Gastrocnemius medialis (tissue), 4 donors: ENCODE results near the gene F2RL2. TPM values are rescaled to one million over a fixed set of nuclear protein-coding genes. Genes with fewer than 3 reads are reported as not detected.

Experiments used
- ATAC-seq, 2 donors: fragments of 150-250 bp; one replicate each; pipeline ENCODE4 v1.9.1; 2016
- DNase-seq, 2 donors: peaks; one replicate each; pipeline ENCODE4 v3.0.0-alpha.2; 2019
- H3K27ac ChIP-seq, 4 donors: fragments of 200-600 bp; sonication (generic); 1 replicate in 1 of 4; 2 replicates in 3 of 4; pipeline ENCODE4 v1.5.1; 2016 to 2018; ENCODE audit warnings: mild to moderate bottlenecking in 2 of 4, moderate library complexity in 1 of 4
- H3K27me3 ChIP-seq, 3 donors: fragments of 200-600 bp; sonication (generic) in 2 of 3; 1 replicate in 1 of 3; 2 replicates in 2 of 3; pipeline versions ENCODE4 v1.5.1 to v1.6.0; 2016 to 2019; ENCODE audit warnings: mild to moderate bottlenecking in 1 of 3, moderate library complexity in 1 of 3
- H3K36me3 ChIP-seq, 2 donors: fragments of 200-600 bp; sonication (generic) in 1 of 2; one replicate each; pipeline ENCODE4 v1.5.1; 2017 to 2018
- H3K4me1 ChIP-seq, 2 donors: fragments of 200-600 bp; sonication (generic) in 1 of 2; one replicate each; pipeline ENCODE4 v1.5.1; 2016 to 2017; ENCODE audit warnings: mild to moderate bottlenecking in 2 of 2
- H3K4me3 ChIP-seq, 4 donors: fragments of 200-600 bp; sonication (generic) in 3 of 4; 1 replicate in 1 of 4; 2 replicates in 3 of 4; pipeline ENCODE4 v1.5.1; 2016 to 2019; ENCODE audit warnings: mild to moderate bottlenecking in 2 of 4
- H3K9me3 ChIP-seq, 3 donors: fragments of 200-600 bp; sonication (generic) in 2 of 3; 1 replicate in 1 of 3; 2 replicates in 2 of 3; pipeline ENCODE4 v1.5.1; 2016 to 2019
- POLR2A ChIP-seq, 2 donors: fragments of 450-650 bp; IDR thresholded peaks; one replicate each; pipeline ENCODE4 v1.6.1; 2017; ENCODE audit warnings: antibody characterized with exemption in 2 of 2, mild to moderate bottlenecking in 2 of 2, moderate library complexity in 2 of 2
- in situ Hi-C, 4 donors: fragments of 200-750 bp; cut with MboI; loops; one replicate each; pipeline versions ENCODE4 v1.15.0 to v1.8.0; 2017; ENCODE audit warnings: low sequenced_read_pairs in 4 of 4
- intact Hi-C: fragments of 100-400 bp; cut with DNase I; formaldehyde crosslinking; loops from one replicate; pipeline ENCODE4 v1.15.1; 2023; ENCODE audit warnings: low total_unique reads
- total RNA-seq, 4 donors: library from RNA; depleted of rRNA; stranded (reverse); fragments of >200 nt; gene quantifications; one replicate each; pipeline versions ENCODE4 v1.1.0 to v1.2.3, GENCODE V29; 2016
- TF ChIP-seq, protein P1 (sequence below), 5 experiments: fragments of 450-650 bp in 3 of 5; fragments of 200-600 bp in 2 of 5; sonication (generic) in 2 of 5; IDR thresholded peaks in 4 of 5; conservative IDR thresholded peaks in 1 of 5; 1 replicate in 4 of 5; 2 replicates in 1 of 5; pipeline ENCODE4 v1.5.1; 2016 to 2019; ENCODE audit warnings: antibody characterized with exemption in 5 of 5, mild to moderate bottlenecking in 3 of 5, moderate library complexity in 3 of 5

F2RL2 gene
- total RNA-seq, 4 donors from 2014 or later, result not detected

DNA sequence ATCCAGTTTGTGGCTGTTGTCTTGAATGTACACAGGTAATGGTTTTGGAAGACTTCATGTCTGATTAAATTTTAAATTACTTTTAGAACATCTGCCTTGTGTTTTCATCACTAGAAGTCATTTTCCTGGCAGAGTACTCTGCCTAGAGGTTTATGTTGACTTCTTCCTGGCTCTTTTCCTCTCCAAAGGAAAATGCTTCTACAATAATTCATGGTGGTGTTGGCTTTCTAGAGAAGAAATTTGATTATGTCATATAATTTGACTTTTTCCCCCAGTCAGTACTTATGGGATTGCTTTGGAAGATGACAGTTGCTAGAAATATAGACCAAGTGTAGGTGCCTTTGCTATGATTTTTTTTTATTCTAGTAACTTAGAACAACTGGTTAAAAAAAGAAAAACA is 46.8 kb downstream of the F2RL2 start:
- in situ Hi-C loops (no loop called here), intact Hi-C loops (no loop called here)
- H3K27me3 ChIP-seq, result no peaks in the 10 kb centered on the region
- H3K4me3 ChIP-seq, result no peak overlapping the region
- H3K36me3 ChIP-seq, result no peaks in the 10 kb centered on the region
- DNase-seq, result no peak
- TF ChIP-seq, protein P1, sequence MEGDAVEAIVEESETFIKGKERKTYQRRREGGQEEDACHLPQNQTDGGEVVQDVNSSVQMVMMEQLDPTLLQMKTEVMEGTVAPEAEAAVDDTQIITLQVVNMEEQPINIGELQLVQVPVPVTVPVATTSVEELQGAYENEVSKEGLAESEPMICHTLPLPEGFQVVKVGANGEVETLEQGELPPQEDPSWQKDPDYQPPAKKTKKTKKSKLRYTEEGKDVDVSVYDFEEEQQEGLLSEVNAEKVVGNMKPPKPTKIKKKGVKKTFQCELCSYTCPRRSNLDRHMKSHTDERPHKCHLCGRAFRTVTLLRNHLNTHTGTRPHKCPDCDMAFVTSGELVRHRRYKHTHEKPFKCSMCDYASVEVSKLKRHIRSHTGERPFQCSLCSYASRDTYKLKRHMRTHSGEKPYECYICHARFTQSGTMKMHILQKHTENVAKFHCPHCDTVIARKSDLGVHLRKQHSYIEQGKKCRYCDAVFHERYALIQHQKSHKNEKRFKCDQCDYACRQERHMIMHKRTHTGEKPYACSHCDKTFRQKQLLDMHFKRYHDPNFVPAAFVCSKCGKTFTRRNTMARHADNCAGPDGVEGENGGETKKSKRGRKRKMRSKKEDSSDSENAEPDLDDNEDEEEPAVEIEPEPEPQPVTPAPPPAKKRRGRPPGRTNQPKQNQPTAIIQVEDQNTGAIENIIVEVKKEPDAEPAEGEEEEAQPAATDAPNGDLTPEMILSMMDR (IDR thresholded peaks at IDR 0.05 in 4 of 5, conservative IDR thresholded peaks at IDR 0.05 in 1 of 5), result no peak
- TF ChIP-seq POLR2A (IDR thresholded peaks at IDR 0.05), result no peak
- no peak overlapping the region for H3K27ac ChIP-seq
- no peaks in the 10 kb centered on the region for H3K4me1 ChIP-seq
- H3K9me3 ChIP-seq, result no peaks in the 10 kb centered on the region
- no peak for ATAC-seq

DNA sequence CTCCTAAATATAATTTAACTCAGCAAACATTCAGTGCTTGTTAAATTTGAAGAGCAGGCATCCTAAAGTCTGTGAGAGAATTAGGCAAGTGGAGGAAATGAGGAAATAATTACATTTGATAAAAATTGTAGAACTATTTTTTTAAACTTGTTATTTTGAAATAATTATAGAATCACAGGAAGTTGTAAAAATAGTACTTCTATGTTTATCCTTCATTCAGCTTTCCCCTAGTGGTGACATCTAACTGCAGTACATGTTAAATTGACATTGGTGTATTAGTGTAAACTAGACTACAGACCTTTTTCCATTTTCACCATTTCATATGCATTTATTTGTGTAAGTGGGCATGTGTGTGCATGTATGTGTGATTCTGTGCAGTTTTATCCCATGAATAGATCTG is 51.6 kb downstream of the F2RL2 start:
- TF ChIP-seq POLR2A (IDR thresholded peaks at IDR 0.05), result no peak
- TF ChIP-seq, protein P1 (IDR thresholded peaks at IDR 0.05 in 4 of 5, conservative IDR thresholded peaks at IDR 0.05 in 1 of 5), result no peak
- ATAC-seq, result no peak
- Histone ChIP-seq H3K36me3 (no peaks in the 10 kb centered on the region), H3K4me3 (no peak overlapping the region), H3K27me3 (no peaks in the 10 kb centered on the region), H3K9me3 (no peaks in the 10 kb centered on the region), H3K4me1 (no peaks in the 10 kb centered on the region), H3K27ac (no peak overlapping the region)
- in situ Hi-C loops, result no loop called here
- intact Hi-C loops, result no loop called here
- DNase-seq, result no peak

DNA sequence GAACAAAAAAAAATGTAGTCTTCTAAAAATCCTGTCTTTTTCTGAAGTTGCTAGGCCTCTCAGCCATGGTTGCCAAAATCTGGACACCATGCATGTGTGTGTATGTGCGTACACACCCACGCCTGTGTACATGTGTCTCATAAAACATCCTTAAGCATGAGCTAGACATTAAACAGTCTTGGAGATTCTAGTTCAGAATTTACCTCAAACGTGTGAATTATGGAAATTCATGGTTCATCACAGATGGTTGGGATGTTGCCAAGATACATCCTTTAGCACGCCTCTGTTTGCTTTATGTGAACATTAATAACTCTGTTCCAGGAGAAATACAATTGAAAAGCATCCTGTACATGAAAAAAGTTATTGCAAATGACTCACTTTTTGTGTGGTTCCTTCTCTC is 53.0 kb downstream of the F2RL2 start:
- Histone ChIP-seq H3K27ac (no peak overlapping the region), H3K36me3 (no peaks in the 10 kb centered on the region), H3K4me1 (no peaks in the 10 kb centered on the region), H3K27me3 (no peaks in the 10 kb centered on the region), H3K4me3 (no peak overlapping the region), H3K9me3 (no peaks in the 10 kb centered on the region)
- intact Hi-C loops, result no loop called here
- in situ Hi-C loops, result no loop called here
- ATAC-seq, result no peak
- TF ChIP-seq, protein P1 (IDR thresholded peaks at IDR 0.05 in 4 of 5, conservative IDR thresholded peaks at IDR 0.05 in 1 of 5), result no peak
- no peak for TF ChIP-seq POLR2A (IDR thresholded peaks at IDR 0.05)
- DNase-seq, result no peak

Other genes starting within 250 kb of the F2RL2 start
- gene IQGAP2, start 220.1 kb downstream of the F2RL2 start, total RNA-seq, result 1 to 10 TPM; 1.5 to 6.8 (median 2.5) TPM
- 1 to 10 TPM; 2.4 to 4.2 (median 3.8) TPM for gene F2R, start 92.7 kb upstream of the F2RL2 start, total RNA-seq
- under 1 TPM in 2 of 4 donors, not detected in 2; 0.20 to 0.46 TPM for gene F2RL1, start 195.6 kb upstream of the F2RL2 start, total RNA-seq
- not detected for gene S100Z, start 226.6 kb upstream of the F2RL2 start, total RNA-seq